AG04450 (cell line): ENCODE data around the gene KLF1. TPM values are rescaled to one million over a fixed set of nuclear protein-coding genes. Genes with fewer than 3 reads are reported as not detected.
"Not testable (repeated sequence)": the region's sequence is repeated elsewhere in the genome, so short reads cannot be mapped to it uniquely, and the experiment has no call there.

Experiments
- CTCF ChIA-PET: fragments of 300-600, 350-600 bp; formaldehyde crosslinking; extraction: SDS; loops from one replicate; lab custom pipeline; 2022; ENCODE audit warnings: antibody characterized with exemption, inconsistent platforms; lab: Charles Lee
- POLR2A ChIA-PET: fragments of 350-600 bp; formaldehyde crosslinking; extraction: SDS; loops from one replicate; lab custom pipeline; 2021; ENCODE audit warnings: antibody characterized with exemption, inconsistent platforms; lab: Yijun Ruan, JAX
- DNase-seq: peaks from one replicate; pipeline ENCODE4 v3.0.0-alpha.2; 2011; ENCODE audit warnings: low read depth, low spot score
- H3K27ac ChIP-seq: one replicate; pipeline ENCODE4 v1.5.1; 2012; ENCODE audit warnings: low read depth, low read length, control low read depth
- H3K27me3 ChIP-seq: one replicate; pipeline ENCODE4 v1.6.0; 2012; ENCODE audit warnings: low read length; ENCODE audit not compliant: control insufficient read depth, insufficient read depth
- H3K4me3 ChIP-seq: 2 replicates; pipeline ENCODE4 v1.5.1; 2011; ENCODE audit warnings: mild to moderate bottlenecking, low read depth, low read length, control low read depth
- H3K9me3 ChIP-seq: 2 replicates; pipeline ENCODE4 v1.5.1; 2012; ENCODE audit warnings: low read length; ENCODE audit not compliant: control insufficient read depth, insufficient read depth
- polyA plus RNA-seq: library from polyadenylated mRNA; depleted of rRNA; stranded (reverse); fragments of >200 nt; gene quantifications from 2 replicates; pipeline ENCODE4 v1.2.3, GENCODE V29; 2011
- TF ChIP-seq, protein P1 (sequence below): IDR thresholded peaks from 2 replicates; pipeline ENCODE4 v1.5.1; 2011; ENCODE audit warnings: low read depth, low read length, control low read depth, inconsistent platforms

Gene KLF1
- polyA plus RNA-seq, 1 experiment: not detected

DNA sequence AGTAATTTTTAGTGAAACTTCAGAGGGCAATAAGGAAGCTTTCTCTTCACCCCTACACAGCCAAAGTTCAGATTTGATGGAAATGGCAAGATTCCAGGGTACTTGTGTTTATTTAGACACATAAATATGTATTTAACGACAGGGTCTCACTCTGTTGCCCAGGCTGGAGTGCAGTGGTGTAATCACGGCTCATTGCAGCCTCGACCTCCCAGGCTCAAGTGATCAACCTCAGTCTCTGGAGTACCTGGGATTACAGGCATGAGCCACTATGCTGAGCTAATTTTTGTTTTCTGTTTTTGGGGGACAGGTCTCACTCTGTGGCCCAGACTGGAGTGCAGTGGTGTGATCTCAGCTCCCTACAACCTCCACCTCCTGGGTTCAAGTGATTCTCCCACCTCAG, 34.0 kb upstream of the KLF1 start:
- POLR2A ChIA-PET: interaction anchor here (0.6 to 1.9 kb wide), 3 partner anchors 12 to 1126 kb away, joined by 5 to 13 read pairs (median 9); partner anchors contain the start of gene FARSA
- TF ChIP-seq, protein P1, sequence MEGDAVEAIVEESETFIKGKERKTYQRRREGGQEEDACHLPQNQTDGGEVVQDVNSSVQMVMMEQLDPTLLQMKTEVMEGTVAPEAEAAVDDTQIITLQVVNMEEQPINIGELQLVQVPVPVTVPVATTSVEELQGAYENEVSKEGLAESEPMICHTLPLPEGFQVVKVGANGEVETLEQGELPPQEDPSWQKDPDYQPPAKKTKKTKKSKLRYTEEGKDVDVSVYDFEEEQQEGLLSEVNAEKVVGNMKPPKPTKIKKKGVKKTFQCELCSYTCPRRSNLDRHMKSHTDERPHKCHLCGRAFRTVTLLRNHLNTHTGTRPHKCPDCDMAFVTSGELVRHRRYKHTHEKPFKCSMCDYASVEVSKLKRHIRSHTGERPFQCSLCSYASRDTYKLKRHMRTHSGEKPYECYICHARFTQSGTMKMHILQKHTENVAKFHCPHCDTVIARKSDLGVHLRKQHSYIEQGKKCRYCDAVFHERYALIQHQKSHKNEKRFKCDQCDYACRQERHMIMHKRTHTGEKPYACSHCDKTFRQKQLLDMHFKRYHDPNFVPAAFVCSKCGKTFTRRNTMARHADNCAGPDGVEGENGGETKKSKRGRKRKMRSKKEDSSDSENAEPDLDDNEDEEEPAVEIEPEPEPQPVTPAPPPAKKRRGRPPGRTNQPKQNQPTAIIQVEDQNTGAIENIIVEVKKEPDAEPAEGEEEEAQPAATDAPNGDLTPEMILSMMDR: no peak
- Histone ChIP-seq H3K9me3 (peaks cover 6% of the 10 kb centered on the region; the same call in 1 of the 2 replicates), H3K4me3 (no peak overlapping the region), H3K27me3 (no peaks in the 10 kb centered on the region), H3K27ac (no peak overlapping the region)
- DNase-seq: no peak
- CTCF ChIA-PET: interaction anchor here (0.6 to 1.0 kb wide), 3 partner anchors 11 to 156 kb away, joined by 3 to 7 read pairs (median 4); no protein-coding TSS in a partner anchor

DNA sequence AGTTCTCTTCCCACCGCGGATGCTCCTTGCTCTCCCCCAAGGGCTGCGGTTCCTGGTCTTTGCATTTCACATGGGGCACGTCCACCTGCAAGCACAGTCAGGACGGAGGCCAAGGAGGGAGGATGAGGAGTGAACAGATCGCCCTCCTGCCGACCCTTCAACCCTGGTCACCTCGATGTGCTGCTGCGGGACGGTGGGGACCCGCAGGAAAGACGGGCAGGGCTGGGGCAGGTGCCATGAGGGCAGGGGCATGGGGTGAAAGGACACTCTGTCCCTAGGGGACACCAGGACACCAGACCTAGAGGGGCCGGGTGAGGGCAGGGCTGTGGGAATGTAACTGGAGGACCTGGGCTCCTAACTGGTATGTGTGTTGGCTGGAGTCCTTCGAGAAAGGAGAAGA, 31.3 kb upstream of the KLF1 start:
- TF ChIP-seq, protein P1: no peak
- POLR2A ChIA-PET: interaction anchor here (0.7 kb wide), 1 partner anchor 26 kb away, joined by 8 read pairs; no protein-coding TSS in a partner anchor
- Histone ChIP-seq H3K4me3 (no peak overlapping the region), H3K27ac (no peak overlapping the region), H3K27me3 (no peaks in the 10 kb centered on the region), H3K9me3 (peaks cover 6% of the 10 kb centered on the region; the same call in 1 of the 2 replicates)
- CTCF ChIA-PET: no interaction called here
- no peak for DNase-seq

DNA sequence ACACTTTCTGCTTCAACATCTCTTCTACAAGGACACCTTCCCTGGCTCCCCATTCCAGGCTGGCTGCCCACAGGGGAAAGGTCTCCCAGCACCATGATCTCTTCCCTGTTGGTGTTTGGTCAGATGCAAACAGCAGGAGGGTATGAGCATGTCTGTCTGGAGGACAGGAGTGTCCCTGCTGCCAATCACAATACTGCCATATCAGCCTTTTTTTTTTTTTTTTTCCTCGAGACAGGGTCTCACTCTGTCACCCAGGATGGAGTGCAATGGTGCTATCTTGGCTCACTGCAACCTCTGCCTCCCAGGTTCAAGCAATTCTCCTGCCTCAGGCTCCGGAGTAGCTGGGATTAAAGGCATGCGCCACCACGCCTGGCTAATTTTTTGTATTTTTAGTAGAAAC, 28.9 kb upstream of the KLF1 start:
- CTCF ChIA-PET: interaction anchor here (1.4 kb wide), 1 partner anchor 68 kb away, joined by 3 read pairs; no protein-coding TSS in a partner anchor

DNA sequence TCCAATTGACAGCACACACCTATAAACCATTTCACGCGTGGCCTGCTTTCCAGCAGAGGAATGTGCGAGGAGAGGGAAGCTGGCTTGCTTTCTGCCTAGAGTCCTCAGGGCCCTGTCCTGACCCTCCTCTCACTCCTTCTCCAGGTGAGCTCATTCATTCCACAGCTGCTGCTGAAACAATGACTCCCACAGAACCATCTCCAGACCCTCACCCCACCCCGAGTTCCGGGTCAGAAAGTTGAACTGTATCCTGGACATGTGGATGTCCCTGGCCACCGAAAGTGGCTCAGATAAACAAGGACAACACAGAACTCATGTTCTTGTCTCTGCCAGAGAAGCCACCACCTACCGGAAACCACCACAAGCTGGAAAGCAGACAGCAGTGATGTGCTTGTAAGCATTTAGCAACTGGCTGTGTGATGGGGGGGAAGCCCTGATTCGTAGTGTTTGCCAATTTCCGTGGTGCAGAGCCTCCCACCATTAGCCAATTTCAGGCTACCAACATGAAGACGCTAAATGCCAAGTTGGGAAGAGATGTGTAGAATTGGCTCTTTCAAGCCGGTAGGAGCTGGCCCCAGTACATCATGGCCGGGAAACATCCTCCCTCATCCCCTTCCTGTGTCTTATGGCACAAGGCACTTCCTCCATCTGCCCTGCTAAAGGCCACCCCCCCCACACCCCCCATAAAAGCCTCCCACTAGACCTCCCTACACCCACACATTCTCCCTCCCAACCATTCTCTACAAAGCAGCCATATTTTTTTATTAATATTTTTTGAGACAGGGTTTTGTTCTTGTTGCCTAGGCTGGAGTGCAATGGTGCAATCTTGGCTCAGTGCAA, 27.1 kb upstream of the KLF1 start:
- ChIA-PET CTCF (interaction anchor here (1.2 to 1.6 kb wide), 3 partner anchors 51 to 156 kb away, joined by 3 to 4 read pairs (median 3); no protein-coding TSS in a partner anchor), POLR2A (interaction anchor here (0.6 kb wide), 1 partner anchor 43 kb away, joined by 4 read pairs; no protein-coding TSS in a partner anchor)
- no peak for DNase-seq
- Histone ChIP-seq H3K27me3 (no peaks in the 10 kb centered on the region), H3K27ac (no peak overlapping the region), H3K4me3 (no peak overlapping the region), H3K9me3 (peaks cover 6% of the 10 kb centered on the region; the same call in 1 of the 2 replicates)
- TF ChIP-seq, protein P1: no peak

More for the DNA sequence above, 28.9 kb upstream of the KLF1 start:
- POLR2A ChIA-PET: interaction anchor here (0.6 kb wide), 1 partner anchor 25 kb away, joined by 3 read pairs; no protein-coding TSS in a partner anchor
- H3K27me3 ChIP-seq, H3K4me3 ChIP-seq, H3K9me3 ChIP-seq, H3K27ac ChIP-seq, DNase-seq: not testable (repeated sequence)

DNA sequence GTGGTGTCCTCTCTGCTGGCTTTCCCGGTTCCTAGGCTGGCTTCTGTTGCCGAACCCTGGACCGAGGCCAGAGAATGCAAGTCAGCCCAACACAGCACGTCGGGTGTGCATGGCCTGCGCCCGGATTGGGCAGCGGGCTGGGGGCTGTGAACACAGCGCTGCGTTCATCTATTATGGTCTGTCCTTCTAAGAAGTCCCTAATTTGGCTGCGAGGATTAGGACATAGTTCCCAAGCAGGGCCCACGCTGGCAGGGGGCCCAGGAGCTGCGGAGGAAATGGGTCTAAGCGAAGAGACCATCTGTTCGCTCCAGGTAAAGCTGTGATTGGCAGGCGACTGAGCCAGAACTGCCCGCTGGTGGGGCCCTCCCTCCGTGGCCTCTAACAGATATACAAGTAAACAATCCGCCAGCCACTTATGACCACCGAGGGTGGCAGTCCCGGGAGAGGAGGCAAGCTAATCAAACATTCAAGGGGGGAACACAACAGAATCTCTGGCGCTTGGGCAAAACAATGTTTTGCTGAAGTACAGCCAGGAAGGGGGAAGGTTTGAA, 26.1 kb upstream of the KLF1 start:
- peaks cover under 1% of the 10 kb centered on the region; the same call in 1 of the 2 replicates for H3K9me3 ChIP-seq
- ChIA-PET POLR2A (interaction anchor here (0.6 to 1.2 kb wide), 2 partner anchors 21 to 25 kb away, joined by 3 read pairs; partner anchors contain the start of gene FARSA), CTCF (interaction anchor here (0.8 to 1.6 kb wide), 4 partner anchors 52 to 156 kb away, joined by 3 to 4 read pairs (median 3); no protein-coding TSS in a partner anchor)
- H3K27ac ChIP-seq: no peak overlapping the region
- TF ChIP-seq, protein P1: no peak
- no peak overlapping the region for H3K4me3 ChIP-seq
- DNase-seq: peak; percentile 21
- H3K27me3 ChIP-seq: no peaks in the 10 kb centered on the region
